Type B pancreatic cell (in vitro differentiated cells): Measurements from ENCODE around the gene UPF2. TPM values are rescaled to one million over a fixed set of nuclear protein-coding genes. Genes with fewer than 3 reads are reported as not detected.

Experiments used
- DNase-seq: peaks from one replicate; pipeline ENCODE4 v3.0.0; 2021; ENCODE audit warnings: mixed read lengths; ENCODE audit not compliant: unreplicated experiment; ENCODE audit errors: extremely low spot score
- H3K27ac Mint-ChIP-seq: 2 replicates; pipeline ENCODE4 v1.8.0; 2021; ENCODE audit warnings: mild to moderate bottlenecking, mixed read lengths
- H3K27me3 Mint-ChIP-seq: 2 replicates; pipeline ENCODE4 v1.8.0; 2021; ENCODE audit warnings: mixed read lengths
- H3K36me3 Mint-ChIP-seq: 2 replicates; pipeline ENCODE4 v1.8.0; 2021; ENCODE audit warnings: mixed read lengths
- H3K4me1 Mint-ChIP-seq: one replicate; pipeline ENCODE4 v1.8.0; 2021; ENCODE audit warnings: mixed read lengths; ENCODE audit not compliant: unreplicated experiment
- H3K4me3 Mint-ChIP-seq: 2 replicates; pipeline ENCODE4 v1.8.0; 2021; ENCODE audit warnings: mild to moderate bottlenecking, mixed read lengths
- H3K9me3 Mint-ChIP-seq: 2 replicates; pipeline ENCODE4 v1.8.0; 2021; ENCODE audit warnings: mixed read lengths
- CTCF ChIP-seq: fragments of 200-600 bp; sonication (generic); conservative IDR thresholded peaks from 2 replicates; pipeline ENCODE4 v1.5.0; 2021; ENCODE audit warnings: antibody characterized with exemption, mild to moderate bottlenecking
- long read RNA-seq: library from polyadenylated mRNA; unstranded; transcript quantifications from one replicate; pipeline ENCODE4 v2.0.0, GENCODE V29; 2020
- total RNA-seq: library from RNA; stranded (reverse); gene quantifications from 2 replicates; pipeline ENCODE4 v1.2.1, GENCODE V29; 2021; ENCODE audit warnings: low replicate concordance

UPF2 gene
- 21.8 and 25.8 TPM in 2 replicates for total RNA-seq
- long read RNA-seq, partial matches to known transcripts: 12 of 16 reads
- long read RNA-seq, other reads (novel, unspliced or antisense): 4 of 16 reads

GRCh38 chr10:12042797-12043651 lies at the start of gene UPF2:
Gene UPF2, minus strand, starts transcription at chr10:12042809. Its CDS starts 7,386 bp downstream, at chr10:12035423.
- Mint-ChIP-seq H3K27ac (peak within 1 kb of the TSS; percentile 100), H3K4me1 (peaks cover 24% of the 10 kb centered on the region), H3K9me3 (peaks cover 6% of the 10 kb centered on the region), H3K36me3 (peaks cover 5% of the 10 kb centered on the region), H3K27me3 (peaks cover 12% of the 10 kb centered on the region), H3K4me3 (peak within 1 kb of the TSS; percentile 98)
- peak; percentile 98 for DNase-seq
- TF ChIP-seq CTCF: no peak

- Mint-ChIP-seq H3K9me3 (no peaks in the 10 kb centered on the region), H3K4me1 (no peaks in the 10 kb centered on the region), H3K4me3 (no peak overlapping the region), H3K36me3 (peaks cover 19% of the 10 kb centered on the region), H3K27ac (no peak overlapping the region), H3K27me3 (no peaks in the 10 kb centered on the region)
- TF ChIP-seq CTCF: no peak
- no peak for DNase-seq
These were observed 48.8 kb upstream of the UPF2 start for GRCh38 chr10:12091421-12091820.

- no peak overlapping the region for H3K27ac Mint-ChIP-seq
These were observed 46.3 kb upstream of the UPF2 start for GRCh38 chr10:12088919-12089318.

GRCh38 chr10:12081879-12082557 lies 39.4 kb upstream of the UPF2 start:
- Mint-ChIP-seq H3K9me3 (no peaks in the 10 kb centered on the region), H3K27ac (no peak overlapping the region), H3K27me3 (no peaks in the 10 kb centered on the region), H3K4me1 (no peaks in the 10 kb centered on the region), H3K4me3 (no peak overlapping the region), H3K36me3 (peaks cover 15% of the 10 kb centered on the region)
- no peak for TF ChIP-seq CTCF
- no peak for DNase-seq

More at GRCh38 chr10:12088919-12089318, 46.3 kb upstream of the UPF2 start:
- Mint-ChIP-seq H3K9me3 (no peaks in the 10 kb centered on the region), H3K27me3 (no peaks in the 10 kb centered on the region), H3K36me3 (peaks cover 15% of the 10 kb centered on the region), H3K4me3 (no peak overlapping the region), H3K4me1 (no peaks in the 10 kb centered on the region)
- no peak for TF ChIP-seq CTCF
- no peak for DNase-seq

GRCh38 chr10:12081470-12081869 lies 38.9 kb upstream of the UPF2 start:
- no peaks in the 10 kb centered on the region for H3K4me1 Mint-ChIP-seq
- H3K36me3 Mint-ChIP-seq: peaks cover 15% of the 10 kb centered on the region
- no peaks in the 10 kb centered on the region for H3K9me3 Mint-ChIP-seq
- H3K27me3 Mint-ChIP-seq: no peaks in the 10 kb centered on the region
- no peak for TF ChIP-seq CTCF
- H3K4me3 Mint-ChIP-seq: no peak overlapping the region
- DNase-seq: no peak
- no peak overlapping the region for H3K27ac Mint-ChIP-seq
